NCI-H187 treated with DMSO at 0.1 percent for 48 hours (cell line): ENCODE data around the gene ADPRS.

Experiments used
- DNase-seq: peaks from one replicate; lab custom pipeline; 2025; lab: John Stamatoyannopoulos, UW

Gene ADPRS

GRCh38 chr1:36133484-36133883 is 44.8 kb downstream of the ADPRS start:
- DNase-seq = no peak

- no peak for DNase-seq
These were observed 45.3 kb downstream of the ADPRS start for GRCh38 chr1:36134031-36134430.

GRCh38 chr1:36134505-36135329 is 46.0 kb downstream of the ADPRS start:
- no peak for DNase-seq

- no peak for DNase-seq
These were observed 46.6 kb downstream of the ADPRS start for GRCh38 chr1:36135330-36135667.

GRCh38 chr1:36135796-36136195 is 47.1 kb downstream of the ADPRS start:
- DNase-seq = no peak

- DNase-seq = no peak
These were observed 47.8 kb downstream of the ADPRS start for GRCh38 chr1:36136535-36136934.

GRCh38 chr1:36137226-36137625 is 48.5 kb downstream of the ADPRS start:
- DNase-seq = no peak

- peak; percentile 71 for DNase-seq
These were observed 49.1 kb downstream of the ADPRS start for GRCh38 chr1:36137776-36138175.

GRCh38 chr1:36139521-36139920 is 50.8 kb downstream of the ADPRS start:
- no peak for DNase-seq

- no peak for DNase-seq
These were observed 53.4 kb downstream of the ADPRS start for GRCh38 chr1:36142121-36142520.

- DNase-seq = no peak
These were observed 54.7 kb downstream of the ADPRS start for GRCh38 chr1:36143424-36143823.
